Activated CD4-positive, alpha-beta memory T cell treated with anti-CD3 and anti-CD28 coated beads for 36 hours (primary cell): Measurements from ENCODE around the gene MVK. TPM values are rescaled to one million over a fixed set of nuclear protein-coding genes. Genes with fewer than 3 reads are reported as not detected.
A peak's percentile ranks its signal among the peaks of the same experiment; 100 is the strongest.

Experiments used
- CTCF ChIA-PET: fragments of 350-600 bp; sonication (Branson Sonifier 250); formaldehyde crosslinking; loops from one replicate; lab custom pipeline; 2021; ENCODE audit warnings: antibody characterized with exemption, inconsistent platforms; lab: Charles Lee
- POLR2A ChIA-PET: fragments of 350-600 bp; sonication (Branson Sonifier 250); formaldehyde crosslinking; loops from one replicate; lab custom pipeline; 2021; ENCODE audit warnings: antibody characterized with exemption; lab: Charles Lee
- DNase-seq: peaks from one replicate; pipeline ENCODE4 v3.0.0-alpha.2; 2020
- H3K27ac Mint-ChIP-seq: one replicate; pipeline ENCODE4 v1.8.0; 2021; ENCODE audit warnings: mixed read lengths
- H3K27me3 Mint-ChIP-seq: one replicate; pipeline ENCODE4 v1.8.0; 2021; ENCODE audit warnings: mixed read lengths
- H3K36me3 Mint-ChIP-seq: one replicate; pipeline ENCODE4 v1.8.0; 2021; ENCODE audit warnings: mixed read lengths
- H3K4me1 Mint-ChIP-seq: one replicate; pipeline ENCODE4 v1.8.0; 2021; ENCODE audit warnings: low read depth, mixed read lengths
- H3K4me3 Mint-ChIP-seq: one replicate; pipeline ENCODE4 v1.8.0; 2021; ENCODE audit warnings: mild to moderate bottlenecking, mixed read lengths
- H3K9me3 Mint-ChIP-seq: one replicate; pipeline ENCODE4 v1.8.0; 2021; ENCODE audit warnings: mixed read lengths
- intact Hi-C: fragments of 100-400 bp; cut with micrococcal nuclease; formaldehyde crosslinking; loops from one replicate; pipeline ENCODE4 v1.15.1; 2023
- total RNA-seq, 2 experiments: library from RNA; stranded (reverse); gene quantifications; one replicate each; pipeline ENCODE4 v1.2.3, GENCODE V29; 2021

MVK gene
- total RNA-seq, 2 experiments from 2014 or later = 21.2 TPM

DNA sequence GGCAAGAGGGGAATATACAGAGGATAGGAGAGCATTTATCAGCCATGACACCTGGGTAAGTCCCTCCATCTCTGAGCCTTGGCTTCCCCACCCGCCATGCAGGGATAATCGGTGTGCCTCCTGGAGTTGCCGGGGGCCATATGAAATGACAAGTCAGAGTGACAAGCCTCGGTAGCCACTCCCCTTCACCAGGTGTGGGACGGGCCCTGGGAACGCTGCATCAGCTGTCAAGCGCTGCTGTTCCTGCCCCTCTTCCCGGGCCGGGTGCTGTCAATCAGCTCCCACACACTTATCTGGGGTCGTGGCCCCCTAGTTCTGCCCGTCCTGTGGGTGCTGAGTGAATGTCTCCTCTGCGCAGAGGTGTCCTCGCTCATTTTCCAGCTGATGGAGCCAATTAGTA lies 57.2 kb downstream of the MVK start:
- intact Hi-C loops = no loop called here
- DNase-seq = no peak
- ChIA-PET CTCF (no interaction called here), POLR2A (no interaction called here)
- Mint-ChIP-seq H3K9me3 (no peaks in the 10 kb centered on the region), H3K27me3 (peaks cover 26% of the 10 kb centered on the region), H3K36me3 (no peaks in the 10 kb centered on the region), H3K27ac (no peak overlapping the region), H3K4me3 (no peak overlapping the region), H3K4me1 (no peaks in the 10 kb centered on the region)

DNA sequence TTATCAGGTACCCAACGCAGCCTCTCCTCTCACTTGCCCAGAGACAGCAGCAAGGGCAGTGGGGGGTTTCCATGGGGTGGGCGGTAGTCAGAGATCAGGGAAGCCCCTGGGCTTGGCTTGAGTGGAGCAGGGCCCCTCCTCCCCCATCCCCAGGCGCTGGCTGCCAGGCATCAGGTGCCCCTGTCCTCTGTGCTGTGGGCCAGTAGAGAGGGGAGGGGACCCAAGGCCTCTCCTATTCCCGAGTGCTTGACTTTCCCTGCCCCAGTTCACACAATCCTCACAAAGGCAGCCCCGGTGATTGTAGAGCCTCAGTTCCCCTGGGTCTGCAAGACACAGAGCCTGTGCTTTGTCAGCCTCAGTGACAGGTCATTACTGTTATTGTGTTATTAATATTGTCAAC lies 57.7 kb downstream of the MVK start:
- Mint-ChIP-seq H3K4me1 (no peaks in the 10 kb centered on the region), H3K27ac (no peak overlapping the region), H3K9me3 (no peaks in the 10 kb centered on the region), H3K4me3 (no peak overlapping the region), H3K36me3 (no peaks in the 10 kb centered on the region), H3K27me3 (peaks cover 26% of the 10 kb centered on the region)
- ChIA-PET CTCF (no interaction called here), POLR2A (no interaction called here)
- DNase-seq = no peak
- intact Hi-C loops = no loop called here

- Mint-ChIP-seq H3K4me3 (no peak overlapping the region), H3K4me1 (no peaks in the 10 kb centered on the region), H3K27ac (no peak overlapping the region), H3K36me3 (no peaks in the 10 kb centered on the region), H3K9me3 (no peaks in the 10 kb centered on the region), H3K27me3 (peaks cover 26% of the 10 kb centered on the region)
- ChIA-PET POLR2A (no interaction called here), CTCF (no interaction called here)
- DNase-seq = no peak
- intact Hi-C loops = no loop called here
Measured at GRCh38 chr12:109631751-109632150, 58.2 kb downstream of the MVK start.

DNA sequence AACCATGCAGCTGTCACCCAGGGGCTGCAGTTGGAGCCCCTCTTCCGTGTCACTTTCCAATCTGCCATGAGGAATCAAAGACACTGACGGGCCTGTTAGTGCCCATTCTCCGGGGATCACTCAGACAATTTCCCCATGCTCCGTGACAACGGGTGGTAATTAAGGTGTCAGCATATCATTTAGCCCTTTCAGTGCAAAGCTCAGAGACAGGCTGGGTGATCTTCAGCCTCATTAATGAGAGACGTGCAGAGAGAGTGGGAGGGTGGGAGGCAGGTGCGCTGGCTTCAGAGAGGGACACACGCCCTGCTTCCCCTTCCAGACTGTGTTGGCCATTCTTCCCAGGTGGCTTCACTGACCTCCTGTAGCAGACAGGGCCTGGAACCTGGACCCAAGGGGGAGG lies 58.7 kb downstream of the MVK start:
- no peak overlapping the region for H3K4me3 Mint-ChIP-seq
- no peak overlapping the region for H3K27ac Mint-ChIP-seq
- H3K9me3 Mint-ChIP-seq = no peaks in the 10 kb centered on the region
- ChIA-PET CTCF (no interaction called here), POLR2A (no interaction called here)
- no peak for DNase-seq
- H3K27me3 Mint-ChIP-seq = peaks cover 23% of the 10 kb centered on the region
- intact Hi-C loops = no loop called here
- no peaks in the 10 kb centered on the region for H3K36me3 Mint-ChIP-seq
- no peaks in the 10 kb centered on the region for H3K4me1 Mint-ChIP-seq

DNA sequence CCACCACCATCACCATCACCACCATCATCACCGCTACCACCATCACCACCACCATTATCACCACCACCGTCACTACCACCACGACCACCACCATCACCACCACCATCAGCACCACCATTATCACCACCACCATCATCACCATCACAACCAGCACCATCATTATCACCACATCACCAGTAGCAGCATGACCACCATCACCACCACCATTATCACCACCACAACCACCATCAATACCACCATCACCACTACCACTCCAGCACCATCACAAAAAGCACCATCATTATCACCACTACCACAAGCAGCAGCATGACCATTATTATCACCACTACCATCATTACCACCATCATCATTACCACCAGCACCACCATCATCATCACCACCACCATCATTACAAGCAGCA lies 62.1 kb downstream of the MVK start:
- H3K27ac Mint-ChIP-seq = no peak overlapping the region
- no peak for DNase-seq
- H3K27me3 Mint-ChIP-seq = peaks cover 3% of the 10 kb centered on the region
- intact Hi-C loops = no loop called here
- ChIA-PET POLR2A (no interaction called here), CTCF (no interaction called here)
- H3K4me1 Mint-ChIP-seq = no peaks in the 10 kb centered on the region
- no peak overlapping the region for H3K4me3 Mint-ChIP-seq
- H3K36me3 Mint-ChIP-seq = no peaks in the 10 kb centered on the region
- H3K9me3 Mint-ChIP-seq = no peaks in the 10 kb centered on the region

- H3K4me3 Mint-ChIP-seq = no peak overlapping the region
- H3K27ac Mint-ChIP-seq = no peak overlapping the region
- H3K27me3 Mint-ChIP-seq = no peaks in the 10 kb centered on the region
- intact Hi-C loops = no loop called here
- no peaks in the 10 kb centered on the region for H3K4me1 Mint-ChIP-seq
- no peak for DNase-seq
- H3K36me3 Mint-ChIP-seq = no peaks in the 10 kb centered on the region
- POLR2A ChIA-PET = no interaction called here
- CTCF ChIA-PET = no interaction called here
- H3K9me3 Mint-ChIP-seq = no peaks in the 10 kb centered on the region
Measured at GRCh38 chr12:109637348-109637747, 63.8 kb downstream of the MVK start.

GRCh38 chr12:109637996-109638395 lies 64.4 kb downstream of the MVK start:
- no peak overlapping the region for H3K4me3 Mint-ChIP-seq
- no peaks in the 10 kb centered on the region for H3K36me3 Mint-ChIP-seq
- H3K27ac Mint-ChIP-seq = no peak overlapping the region
- intact Hi-C loops = no loop called here
- ChIA-PET POLR2A (no interaction called here), CTCF (no interaction called here)
- H3K27me3 Mint-ChIP-seq = no peaks in the 10 kb centered on the region
- no peaks in the 10 kb centered on the region for H3K9me3 Mint-ChIP-seq
- no peaks in the 10 kb centered on the region for H3K4me1 Mint-ChIP-seq
- no peak for DNase-seq

GRCh38 chr12:109638735-109639134 lies 65.1 kb downstream of the MVK start:
- H3K36me3 Mint-ChIP-seq = no peaks in the 10 kb centered on the region
- intact Hi-C loops = no loop called here
- H3K4me1 Mint-ChIP-seq = no peaks in the 10 kb centered on the region
- DNase-seq = no peak
- ChIA-PET CTCF (no interaction called here), POLR2A (no interaction called here)
- no peaks in the 10 kb centered on the region for H3K27me3 Mint-ChIP-seq
- H3K27ac Mint-ChIP-seq = no peak overlapping the region
- H3K9me3 Mint-ChIP-seq = no peaks in the 10 kb centered on the region
- H3K4me3 Mint-ChIP-seq = no peak overlapping the region

DNA sequence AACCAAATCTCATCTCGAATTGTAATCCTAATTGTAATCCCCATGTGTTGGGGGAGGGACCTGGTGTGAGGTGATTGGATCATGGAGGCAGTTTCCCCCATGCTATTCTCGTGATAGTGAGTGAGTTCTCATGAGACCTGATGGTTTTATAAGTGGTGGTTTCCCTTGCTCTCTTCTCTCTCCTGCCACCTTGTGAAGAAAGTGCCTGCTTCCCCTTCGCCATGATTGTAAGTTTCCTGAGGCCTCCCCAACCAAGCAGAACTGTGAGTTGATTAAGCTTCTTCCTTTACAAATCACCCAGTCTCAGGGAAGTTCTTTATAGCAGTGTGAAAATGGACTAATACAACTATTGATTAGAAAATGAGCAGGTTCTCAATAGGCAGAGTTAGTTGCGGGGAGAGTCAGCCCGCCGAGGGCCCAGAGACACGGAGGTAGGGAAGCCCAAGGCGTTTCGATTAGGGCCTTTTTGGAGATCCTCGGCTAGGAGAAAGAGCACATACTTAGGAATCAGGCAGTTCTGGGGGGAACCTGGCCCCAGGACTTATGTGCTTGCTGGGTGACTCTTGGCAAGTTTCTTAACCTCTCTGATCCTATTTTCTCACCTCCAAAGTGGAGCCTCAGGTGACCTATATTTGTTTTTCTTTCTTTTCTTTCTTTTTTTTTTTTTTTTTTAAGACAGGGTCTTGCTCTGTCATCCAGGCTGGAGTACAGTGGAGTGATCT lies 65.7 kb downstream of the MVK start:
- H3K4me3 Mint-ChIP-seq = no peak overlapping the region
- H3K4me1 Mint-ChIP-seq = no peaks in the 10 kb centered on the region
- no peaks in the 10 kb centered on the region for H3K27me3 Mint-ChIP-seq
- H3K36me3 Mint-ChIP-seq = no peaks in the 10 kb centered on the region
- ChIA-PET POLR2A (no interaction called here), CTCF (no interaction called here)
- H3K9me3 Mint-ChIP-seq = no peaks in the 10 kb centered on the region
- intact Hi-C loops = no loop called here
- no peak for DNase-seq
- no peak overlapping the region for H3K27ac Mint-ChIP-seq

DNA sequence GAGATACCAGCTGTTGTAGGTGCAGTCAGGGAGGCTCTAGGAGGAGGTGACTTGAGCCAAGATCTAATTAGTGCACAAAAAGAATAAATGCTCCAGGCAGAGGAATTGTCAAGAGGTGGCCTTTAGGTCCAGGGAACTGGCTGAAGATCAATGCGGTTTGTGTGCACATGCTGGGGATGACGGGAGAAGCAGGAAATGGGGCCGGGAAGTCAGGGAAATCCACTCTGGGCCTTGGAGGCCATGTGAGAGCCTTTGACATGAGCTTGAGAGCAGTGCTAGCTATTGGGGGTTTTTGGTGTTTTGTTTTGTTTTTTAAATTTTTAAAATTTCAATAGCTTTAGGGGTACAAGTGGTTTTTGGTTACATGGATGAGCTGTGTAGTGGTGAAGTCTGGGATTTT lies 67.4 kb downstream of the MVK start:
- no peaks in the 10 kb centered on the region for H3K27me3 Mint-ChIP-seq
- ChIA-PET CTCF (no interaction called here), POLR2A (no interaction called here)
- no peak for DNase-seq
- no peaks in the 10 kb centered on the region for H3K9me3 Mint-ChIP-seq
- no peaks in the 10 kb centered on the region for H3K36me3 Mint-ChIP-seq
- no peaks in the 10 kb centered on the region for H3K4me1 Mint-ChIP-seq
- H3K27ac Mint-ChIP-seq = no peak overlapping the region
- intact Hi-C loops = no loop called here
- no peak overlapping the region for H3K4me3 Mint-ChIP-seq

GRCh38 chr12:109641422-109641821 lies 67.8 kb downstream of the MVK start:
- Mint-ChIP-seq H3K27ac (no peak overlapping the region), H3K27me3 (peaks cover 3% of the 10 kb centered on the region), H3K9me3 (no peaks in the 10 kb centered on the region), H3K36me3 (no peaks in the 10 kb centered on the region), H3K4me3 (no peak overlapping the region), H3K4me1 (no peaks in the 10 kb centered on the region)
- intact Hi-C loops = no loop called here
- ChIA-PET POLR2A (no interaction called here), CTCF (no interaction called here)
- no peak for DNase-seq

- H3K4me1 Mint-ChIP-seq = no peaks in the 10 kb centered on the region
- no peak overlapping the region for H3K27ac Mint-ChIP-seq
- ChIA-PET POLR2A (no interaction called here), CTCF (no interaction called here)
- no peak overlapping the region for H3K4me3 Mint-ChIP-seq
- peak; percentile 13 for DNase-seq
- H3K27me3 Mint-ChIP-seq = peaks cover 9% of the 10 kb centered on the region
- no peaks in the 10 kb centered on the region for H3K9me3 Mint-ChIP-seq
- intact Hi-C loops = no loop called here
- no peaks in the 10 kb centered on the region for H3K36me3 Mint-ChIP-seq
Measured at GRCh38 chr12:109642506-109643132, 69.0 kb downstream of the MVK start.

DNA sequence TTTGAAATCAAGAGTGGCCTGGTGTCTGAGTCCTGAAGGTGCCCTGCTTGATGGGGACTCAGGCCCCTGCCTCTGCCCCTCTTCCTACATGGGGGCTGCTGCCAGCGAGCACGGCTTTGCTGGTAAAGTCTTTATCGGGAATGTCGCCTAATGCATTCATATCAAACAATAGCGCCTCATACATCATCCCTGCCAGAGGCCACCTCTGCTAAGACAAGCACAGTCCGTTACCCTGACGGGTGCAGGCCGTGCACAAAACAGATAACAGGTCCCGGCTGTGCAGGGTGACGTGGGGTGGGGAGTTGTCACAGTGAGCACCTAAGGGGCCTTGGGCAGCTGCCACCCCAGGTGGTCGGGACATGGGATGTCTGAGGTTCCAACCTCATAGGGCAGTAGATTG lies 71.6 kb downstream of the MVK start:
- Mint-ChIP-seq H3K4me1 (no peaks in the 10 kb centered on the region), H3K36me3 (no peaks in the 10 kb centered on the region), H3K9me3 (no peaks in the 10 kb centered on the region), H3K27me3 (peaks cover 13% of the 10 kb centered on the region), H3K27ac (no peak overlapping the region), H3K4me3 (no peak overlapping the region)
- POLR2A ChIA-PET = no interaction called here
- intact Hi-C loops = no loop called here
- CTCF ChIA-PET = no interaction called here
- DNase-seq = no peak
